Activated T-helper 1 cell treated with anti-CD3 and anti-CD28 coated beads, Interleukin-2, amount 50 U/mL, for 16 hours (primary cell): ENCODE measurements around the gene ITGAV.

Source experiments
- DNase-seq, 2 donors: peaks; one replicate each; pipeline ENCODE4 v3.0.0-alpha.2; 2020; ENCODE audit warnings: low read depth in 1 of 2, low spot score in 1 of 2

Gene ITGAV

GRCh38 chr2:186612026-186612425 lies 22.2 kb downstream of the ITGAV start:
- no peak for DNase-seq

- DNase-seq: no peak
These were observed 22.9 kb downstream of the ITGAV start for GRCh38 chr2:186612555-186613440.

GRCh38 chr2:186614373-186614772 lies 24.5 kb downstream of the ITGAV start:
- DNase-seq: no peak

GRCh38 chr2:186617148-186617547 lies 27.3 kb downstream of the ITGAV start:
- no peak for DNase-seq

GRCh38 chr2:186617771-186618170 lies 27.9 kb downstream of the ITGAV start:
- DNase-seq: no peak

- no peak for DNase-seq
These were observed 28.8 kb downstream of the ITGAV start for GRCh38 chr2:186618696-186619095.

- no peak for DNase-seq
These were observed 33.2 kb downstream of the ITGAV start for GRCh38 chr2:186623084-186623483.

- no peak for DNase-seq
These were observed 34.4 kb downstream of the ITGAV start for GRCh38 chr2:186624276-186624675.

GRCh38 chr2:186629250-186629996 lies 39.6 kb downstream of the ITGAV start:
- no peak for DNase-seq

- no peak for DNase-seq
These were observed 42.6 kb downstream of the ITGAV start for GRCh38 chr2:186632417-186632816.

GRCh38 chr2:186634701-186635100 lies 44.8 kb downstream of the ITGAV start:
- no peak for DNase-seq

GRCh38 chr2:186636800-186637496 lies 47.1 kb downstream of the ITGAV start:
- no peak for DNase-seq

GRCh38 chr2:186637497-186637800 lies 47.6 kb downstream of the ITGAV start:
- DNase-seq: no peak

- no peak for DNase-seq
These were observed 50.1 kb downstream of the ITGAV start for GRCh38 chr2:186639939-186640338.

- no peak for DNase-seq
These were observed 51.4 kb downstream of the ITGAV start for GRCh38 chr2:186641132-186641806.

GRCh38 chr2:186641807-186642321 lies 52.0 kb downstream of the ITGAV start:
- DNase-seq: no peak

GRCh38 chr2:186644791-186645190 lies 54.9 kb downstream of the ITGAV start:
- no peak for DNase-seq

GRCh38 chr2:186645999-186646398 lies 56.1 kb downstream of the ITGAV start:
- DNase-seq: no peak

GRCh38 chr2:186648130-186648529 lies 58.3 kb downstream of the ITGAV start:
- no peak for DNase-seq

GRCh38 chr2:186653511-186653910 lies 63.7 kb downstream of the ITGAV start:
- DNase-seq: no peak

- no peak for DNase-seq
These were observed 69.5 kb downstream of the ITGAV start for GRCh38 chr2:186659383-186659782.
